Prostate gland (tissue), 2 donors: ENCODE measurements around the gene CLIP3.
"Not testable (repeated sequence)": the region's sequence is repeated elsewhere in the genome, so short reads cannot be mapped to it uniquely, and the experiment has no call there.

Source experiments
- POLR2A ChIP-seq: fragments of 450-650 bp; IDR thresholded peaks from one replicate; pipeline ENCODE4 v1.6.1; 2016; ENCODE audit warnings: antibody characterized with exemption, mild to moderate bottlenecking
- TF ChIP-seq, protein P1 (sequence below), 4 experiments: fragments of 200-600 bp in 2 of 4; fragments of 450-650 bp in 2 of 4; sonication (generic) in 2 of 4; IDR thresholded peaks; 1 replicate in 3 of 4; 2 replicates in 1 of 4; pipeline ENCODE4 v1.5.1; 2016 to 2019; ENCODE audit warnings: antibody characterized with exemption in 4 of 4, mild to moderate bottlenecking in 2 of 4, moderate library complexity in 2 of 4

DNA sequence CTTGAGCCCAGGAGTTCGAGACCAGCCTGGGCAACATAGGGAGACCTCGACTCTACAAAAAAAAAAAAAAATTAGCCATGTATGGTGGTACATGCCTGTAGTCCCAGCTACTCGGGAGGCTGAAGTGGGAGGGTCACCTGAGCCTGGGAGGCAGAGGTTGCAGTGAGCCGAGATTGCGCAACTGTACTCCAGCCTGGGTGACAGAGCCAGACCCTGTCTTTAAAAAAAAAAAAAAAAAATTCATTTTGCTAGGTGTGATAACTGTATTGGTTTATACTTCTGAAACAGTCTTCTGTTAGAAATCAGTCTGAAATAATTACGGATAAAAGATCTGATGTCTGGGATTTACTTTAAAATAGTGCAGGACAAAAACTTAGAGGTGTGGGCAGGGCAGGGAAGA is 8.4 kb upstream of the CLIP3 start:
- TF ChIP-seq POLR2A = not testable (repeated sequence)
- TF ChIP-seq, protein P1, sequence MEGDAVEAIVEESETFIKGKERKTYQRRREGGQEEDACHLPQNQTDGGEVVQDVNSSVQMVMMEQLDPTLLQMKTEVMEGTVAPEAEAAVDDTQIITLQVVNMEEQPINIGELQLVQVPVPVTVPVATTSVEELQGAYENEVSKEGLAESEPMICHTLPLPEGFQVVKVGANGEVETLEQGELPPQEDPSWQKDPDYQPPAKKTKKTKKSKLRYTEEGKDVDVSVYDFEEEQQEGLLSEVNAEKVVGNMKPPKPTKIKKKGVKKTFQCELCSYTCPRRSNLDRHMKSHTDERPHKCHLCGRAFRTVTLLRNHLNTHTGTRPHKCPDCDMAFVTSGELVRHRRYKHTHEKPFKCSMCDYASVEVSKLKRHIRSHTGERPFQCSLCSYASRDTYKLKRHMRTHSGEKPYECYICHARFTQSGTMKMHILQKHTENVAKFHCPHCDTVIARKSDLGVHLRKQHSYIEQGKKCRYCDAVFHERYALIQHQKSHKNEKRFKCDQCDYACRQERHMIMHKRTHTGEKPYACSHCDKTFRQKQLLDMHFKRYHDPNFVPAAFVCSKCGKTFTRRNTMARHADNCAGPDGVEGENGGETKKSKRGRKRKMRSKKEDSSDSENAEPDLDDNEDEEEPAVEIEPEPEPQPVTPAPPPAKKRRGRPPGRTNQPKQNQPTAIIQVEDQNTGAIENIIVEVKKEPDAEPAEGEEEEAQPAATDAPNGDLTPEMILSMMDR (IDR thresholded peaks at IDR 0.05) = not testable (repeated sequence)
